Gastrocnemius medialis (tissue), 4 donors: ENCODE results near the gene NFASC.

Experiments used
- POLR2A ChIP-seq, 2 donors: fragments of 450-650 bp; IDR thresholded peaks; one replicate each; pipeline ENCODE4 v1.6.1; 2017; ENCODE audit warnings: antibody characterized with exemption in 2 of 2, mild to moderate bottlenecking in 2 of 2, moderate library complexity in 2 of 2
- TF ChIP-seq, protein P1 (sequence below), 5 experiments: fragments of 450-650 bp in 3 of 5; fragments of 200-600 bp in 2 of 5; sonication (generic) in 2 of 5; IDR thresholded peaks in 4 of 5; conservative IDR thresholded peaks in 1 of 5; 1 replicate in 4 of 5; 2 replicates in 1 of 5; pipeline ENCODE4 v1.5.1; 2016 to 2019; ENCODE audit warnings: antibody characterized with exemption in 5 of 5, mild to moderate bottlenecking in 3 of 5, moderate library complexity in 3 of 5

DNA sequence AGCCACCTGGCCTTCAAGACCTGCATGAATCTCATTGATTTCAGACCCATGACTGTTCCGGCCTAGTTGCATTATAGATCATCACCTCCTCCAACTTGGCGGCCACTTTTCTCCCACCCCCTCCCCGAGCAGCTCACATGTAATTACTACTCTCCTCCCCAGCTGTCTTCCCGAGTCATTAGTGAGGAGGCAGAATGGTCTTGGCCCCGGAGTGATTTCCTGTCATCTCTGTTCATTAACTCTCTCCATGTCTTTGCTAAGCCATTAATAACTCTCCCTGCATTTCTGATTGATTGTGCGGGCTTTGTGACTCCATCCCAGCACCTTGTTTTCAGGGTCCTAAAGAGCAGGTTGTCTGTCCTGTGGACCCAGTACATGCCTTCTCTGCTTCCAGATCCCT lies 96.8 kb downstream of the NFASC start:
- TF ChIP-seq, protein P1, sequence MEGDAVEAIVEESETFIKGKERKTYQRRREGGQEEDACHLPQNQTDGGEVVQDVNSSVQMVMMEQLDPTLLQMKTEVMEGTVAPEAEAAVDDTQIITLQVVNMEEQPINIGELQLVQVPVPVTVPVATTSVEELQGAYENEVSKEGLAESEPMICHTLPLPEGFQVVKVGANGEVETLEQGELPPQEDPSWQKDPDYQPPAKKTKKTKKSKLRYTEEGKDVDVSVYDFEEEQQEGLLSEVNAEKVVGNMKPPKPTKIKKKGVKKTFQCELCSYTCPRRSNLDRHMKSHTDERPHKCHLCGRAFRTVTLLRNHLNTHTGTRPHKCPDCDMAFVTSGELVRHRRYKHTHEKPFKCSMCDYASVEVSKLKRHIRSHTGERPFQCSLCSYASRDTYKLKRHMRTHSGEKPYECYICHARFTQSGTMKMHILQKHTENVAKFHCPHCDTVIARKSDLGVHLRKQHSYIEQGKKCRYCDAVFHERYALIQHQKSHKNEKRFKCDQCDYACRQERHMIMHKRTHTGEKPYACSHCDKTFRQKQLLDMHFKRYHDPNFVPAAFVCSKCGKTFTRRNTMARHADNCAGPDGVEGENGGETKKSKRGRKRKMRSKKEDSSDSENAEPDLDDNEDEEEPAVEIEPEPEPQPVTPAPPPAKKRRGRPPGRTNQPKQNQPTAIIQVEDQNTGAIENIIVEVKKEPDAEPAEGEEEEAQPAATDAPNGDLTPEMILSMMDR (IDR thresholded peaks at IDR 0.05 in 4 of 5, conservative IDR thresholded peaks at IDR 0.05 in 1 of 5), result no peak
- no peak for TF ChIP-seq POLR2A (IDR thresholded peaks at IDR 0.05)
